ENCODE measurements around the gene PBX3. TPM values are rescaled to one million over a fixed set of nuclear protein-coding genes. Genes with fewer than 3 reads are reported as not detected.

The PBX3 gene
- total and polyA plus RNA-seq, 3 donors from 2014 or later, result 21.0 to 56.1 (median 48.0) TPM

DNA sequence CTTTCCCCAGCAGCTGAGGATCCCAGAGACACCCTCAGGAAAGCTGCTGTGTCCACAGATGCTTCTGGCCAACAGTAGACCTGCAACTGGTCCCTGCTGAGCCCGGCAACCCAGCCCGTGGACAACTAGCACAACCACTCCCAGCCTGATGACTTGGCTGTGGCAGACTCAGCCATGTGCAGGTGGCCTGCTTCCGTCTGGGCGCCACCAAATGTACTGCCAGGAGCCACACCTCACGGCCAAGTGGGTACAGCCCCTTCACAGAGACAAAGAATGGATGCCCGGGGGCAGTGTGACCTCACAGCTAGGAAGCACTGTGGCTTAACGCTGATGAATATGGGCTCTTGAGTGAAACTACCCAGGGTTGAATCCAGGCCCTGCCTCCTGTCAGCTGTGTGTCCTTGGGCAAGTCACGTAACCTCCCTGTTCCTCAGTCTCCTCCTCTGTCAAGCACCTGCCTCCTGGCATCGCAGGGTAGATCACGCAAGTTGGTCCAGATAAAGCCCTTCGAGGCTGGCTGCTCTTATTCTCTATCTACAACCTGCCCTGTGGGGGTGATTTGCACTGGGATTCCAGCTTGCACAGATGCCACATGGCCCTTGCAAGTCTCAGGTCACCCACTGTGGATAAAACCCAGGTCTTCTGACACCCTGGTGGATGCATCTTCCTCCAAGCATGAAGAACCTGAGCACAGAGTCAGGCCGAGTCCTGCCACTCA, 225.0 kb downstream of the PBX3 start:
- WGBS, 2 donors, result 75 to 100% methylated on average over 3 to 12 of the region's 12 CpGs
- no peak for DNase-seq

GRCh38 chr9:125973547-125973946, 226.4 kb downstream of the PBX3 start:
- H3K27ac ChIP-seq, result no peak overlapping the region
- no peak overlapping the region for H3K4me3 ChIP-seq
- H3K4me1 ChIP-seq, result no peaks in the 10 kb centered on the region
- H3K9me3 ChIP-seq, result no peaks in the 10 kb centered on the region
- 71 to 79% methylated on average over 10 of the region's 10 CpGs for WGBS, 2 donors
- no peak for DNase-seq
- H3K36me3 ChIP-seq (ENCODE audit: low read depth, missing control alignments), result no peaks in the 10 kb centered on the region
- intact Hi-C loops (cut with DNase I; ENCODE audit: low total_unique reads), result no loop called here
- no peaks in the 10 kb centered on the region for H3K27me3 ChIP-seq
- no peak for TF ChIP-seq POLR2A (IDR thresholded peaks at IDR 0.05)

More for the DNA sequence above, 225.0 kb downstream of the PBX3 start:
- intact Hi-C loops (cut with DNase I; ENCODE audit: low total_unique reads), result no loop called here
- Histone ChIP-seq H3K4me1 (no peaks in the 10 kb centered on the region), H3K27me3 (no peaks in the 10 kb centered on the region), H3K27ac (no peak overlapping the region), H3K9me3 (no peaks in the 10 kb centered on the region), H3K4me3 (no peak overlapping the region), H3K36me3 (ENCODE audit: low read depth, missing control alignments) (no peaks in the 10 kb centered on the region)
- TF ChIP-seq CTCF (IDR thresholded peaks at IDR 0.05) (no peak), POLR2A (IDR thresholded peaks at IDR 0.05) (no peak)

GRCh38 chr9:125974705-125975104, 227.5 kb downstream of the PBX3 start:
- H3K27me3 ChIP-seq, result no peaks in the 10 kb centered on the region
- H3K27ac ChIP-seq, result no peak overlapping the region
- TF ChIP-seq POLR2A (IDR thresholded peaks at IDR 0.05) (no peak), CTCF (IDR thresholded peaks at IDR 0.05) (no peak)
- no peak for DNase-seq
- intact Hi-C loops (cut with DNase I; ENCODE audit: low total_unique reads), result no loop called here
- H3K4me1 ChIP-seq, result no peaks in the 10 kb centered on the region
- H3K9me3 ChIP-seq, result no peaks in the 10 kb centered on the region
- no peaks in the 10 kb centered on the region for H3K36me3 ChIP-seq (ENCODE audit: low read depth, missing control alignments)
- 91 to 99% methylated on average over 4 of the region's 4 CpGs for WGBS, 2 donors
- no peak overlapping the region for H3K4me3 ChIP-seq

- Histone ChIP-seq H3K27ac (no peak overlapping the region), H3K9me3 (no peaks in the 10 kb centered on the region), H3K4me3 (no peak overlapping the region), H3K4me1 (no peaks in the 10 kb centered on the region), H3K27me3 (no peaks in the 10 kb centered on the region), H3K36me3 (ENCODE audit: low read depth, missing control alignments) (no peaks in the 10 kb centered on the region)
- intact Hi-C loops (cut with DNase I; ENCODE audit: low total_unique reads), result no loop called here
- DNase-seq, result no peak
- no peak for TF ChIP-seq POLR2A (IDR thresholded peaks at IDR 0.05)
- TF ChIP-seq CTCF (IDR thresholded peaks at IDR 0.05), result no peak
Measured at GRCh38 chr9:125977223-125977622, 230.1 kb downstream of the PBX3 start.

DNA sequence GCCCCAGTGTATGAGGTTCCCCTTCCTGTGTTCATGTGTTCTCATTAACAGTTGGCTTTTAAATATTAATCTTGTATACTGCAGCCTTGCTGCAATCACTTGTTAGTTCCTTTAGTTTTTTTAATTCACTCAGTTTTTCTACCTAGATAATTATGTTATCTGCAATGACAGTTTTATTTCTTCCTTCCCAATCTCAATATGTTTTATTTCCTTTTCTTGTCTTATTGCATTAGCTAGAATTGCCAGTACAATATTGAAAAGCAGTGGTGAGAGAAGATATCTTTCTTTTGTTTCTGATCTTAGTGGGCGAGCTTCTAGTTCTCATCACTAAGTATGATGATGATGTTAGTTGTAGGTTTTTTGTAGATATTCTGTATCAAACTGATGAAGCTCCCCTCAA, 232.2 kb downstream of the PBX3 start:
- Histone ChIP-seq H3K27me3 (no peaks in the 10 kb centered on the region), H3K36me3 (ENCODE audit: low read depth, missing control alignments) (no peaks in the 10 kb centered on the region), H3K9me3 (no peaks in the 10 kb centered on the region), H3K4me1 (no peaks in the 10 kb centered on the region), H3K4me3 (no peak overlapping the region), H3K27ac (no peak overlapping the region)
- no peak for DNase-seq
- TF ChIP-seq POLR2A (IDR thresholded peaks at IDR 0.05) (no peak), CTCF (IDR thresholded peaks at IDR 0.05) (no peak)
- intact Hi-C loops (cut with DNase I; ENCODE audit: low total_unique reads), result no loop called here
- WGBS, 2 donors, result 94 to 96% methylated on average over 1 of the region's 1 CpG
